Osteocyte (in vitro differentiated cells): ENCODE results near the gene THBS2. TPM values are rescaled to one million over a fixed set of nuclear protein-coding genes. Genes with fewer than 3 reads are reported as not detected.

Source experiments
- DNase-seq: peaks from one replicate; pipeline ENCODE4 v3.0.0; 2021; ENCODE audit warnings: mixed read lengths; ENCODE audit not compliant: unreplicated experiment; ENCODE audit errors: extremely low spot score
- H3K27ac Mint-ChIP-seq: one replicate; pipeline ENCODE4 v1.8.0; 2021; ENCODE audit warnings: mild to moderate bottlenecking, mixed read lengths; ENCODE audit not compliant: unreplicated experiment
- H3K27me3 Mint-ChIP-seq: one replicate; pipeline ENCODE4 v1.8.0; 2021; ENCODE audit warnings: mixed read lengths; ENCODE audit not compliant: unreplicated experiment
- H3K36me3 Mint-ChIP-seq: one replicate; pipeline ENCODE4 v1.8.0; 2021; ENCODE audit warnings: mixed read lengths; ENCODE audit not compliant: unreplicated experiment
- H3K4me1 Mint-ChIP-seq: one replicate; pipeline ENCODE4 v1.8.0; 2021; ENCODE audit warnings: mixed read lengths; ENCODE audit not compliant: unreplicated experiment
- H3K4me3 Mint-ChIP-seq: one replicate; pipeline ENCODE4 v1.8.0; 2021; ENCODE audit warnings: mild to moderate bottlenecking, moderate library complexity, mixed read lengths; ENCODE audit not compliant: unreplicated experiment
- H3K9me3 Mint-ChIP-seq: one replicate; pipeline ENCODE4 v1.8.0; 2021; ENCODE audit warnings: mixed read lengths; ENCODE audit not compliant: unreplicated experiment
- total RNA-seq: library from RNA; stranded (reverse); gene quantifications from 2 replicates; pipeline ENCODE4 v1.2.1, GENCODE V29; 2021
- TF ChIP-seq, protein P1 (sequence below): fragments of 200-600 bp; sonication (generic); IDR thresholded peaks from 2 replicates; pipeline ENCODE4 v1.5.0; 2021; ENCODE audit warnings: antibody characterized with exemption, mild to moderate bottlenecking, moderate library complexity

The THBS2 gene
- total RNA-seq, 1 donor from 2014 or later: 650 TPM

DNA sequence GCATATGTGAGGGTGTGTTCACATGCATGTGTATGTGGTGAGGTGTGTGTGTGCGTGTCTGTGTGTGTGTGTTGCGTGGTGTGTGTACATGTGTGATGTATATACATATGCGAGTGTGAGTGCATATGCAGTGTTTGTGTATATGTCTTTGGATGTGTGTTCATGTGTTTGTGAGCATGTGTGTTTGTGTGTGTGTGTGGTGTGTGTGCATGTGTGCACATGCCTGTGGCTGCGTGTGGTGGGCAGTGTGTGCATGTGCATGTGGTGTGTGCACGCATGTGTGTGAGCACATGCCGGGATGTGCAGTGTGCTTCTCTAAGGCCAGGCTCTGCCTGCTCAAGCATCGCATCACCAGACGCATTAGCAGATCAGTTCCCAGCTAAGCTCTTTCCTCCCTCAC lies 5.7 kb downstream of the THBS2 start:
- H3K27me3 Mint-ChIP-seq: no peaks in the 10 kb centered on the region
- TF ChIP-seq, protein P1, sequence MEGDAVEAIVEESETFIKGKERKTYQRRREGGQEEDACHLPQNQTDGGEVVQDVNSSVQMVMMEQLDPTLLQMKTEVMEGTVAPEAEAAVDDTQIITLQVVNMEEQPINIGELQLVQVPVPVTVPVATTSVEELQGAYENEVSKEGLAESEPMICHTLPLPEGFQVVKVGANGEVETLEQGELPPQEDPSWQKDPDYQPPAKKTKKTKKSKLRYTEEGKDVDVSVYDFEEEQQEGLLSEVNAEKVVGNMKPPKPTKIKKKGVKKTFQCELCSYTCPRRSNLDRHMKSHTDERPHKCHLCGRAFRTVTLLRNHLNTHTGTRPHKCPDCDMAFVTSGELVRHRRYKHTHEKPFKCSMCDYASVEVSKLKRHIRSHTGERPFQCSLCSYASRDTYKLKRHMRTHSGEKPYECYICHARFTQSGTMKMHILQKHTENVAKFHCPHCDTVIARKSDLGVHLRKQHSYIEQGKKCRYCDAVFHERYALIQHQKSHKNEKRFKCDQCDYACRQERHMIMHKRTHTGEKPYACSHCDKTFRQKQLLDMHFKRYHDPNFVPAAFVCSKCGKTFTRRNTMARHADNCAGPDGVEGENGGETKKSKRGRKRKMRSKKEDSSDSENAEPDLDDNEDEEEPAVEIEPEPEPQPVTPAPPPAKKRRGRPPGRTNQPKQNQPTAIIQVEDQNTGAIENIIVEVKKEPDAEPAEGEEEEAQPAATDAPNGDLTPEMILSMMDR: no peak
- no peak overlapping the region for H3K27ac Mint-ChIP-seq
- peaks cover 67% of the 10 kb centered on the region for H3K36me3 Mint-ChIP-seq
- H3K4me3 Mint-ChIP-seq: no peak overlapping the region
- no peaks in the 10 kb centered on the region for H3K9me3 Mint-ChIP-seq
- peaks cover 52% of the 10 kb centered on the region for H3K4me1 Mint-ChIP-seq
- no peak for DNase-seq

DNA sequence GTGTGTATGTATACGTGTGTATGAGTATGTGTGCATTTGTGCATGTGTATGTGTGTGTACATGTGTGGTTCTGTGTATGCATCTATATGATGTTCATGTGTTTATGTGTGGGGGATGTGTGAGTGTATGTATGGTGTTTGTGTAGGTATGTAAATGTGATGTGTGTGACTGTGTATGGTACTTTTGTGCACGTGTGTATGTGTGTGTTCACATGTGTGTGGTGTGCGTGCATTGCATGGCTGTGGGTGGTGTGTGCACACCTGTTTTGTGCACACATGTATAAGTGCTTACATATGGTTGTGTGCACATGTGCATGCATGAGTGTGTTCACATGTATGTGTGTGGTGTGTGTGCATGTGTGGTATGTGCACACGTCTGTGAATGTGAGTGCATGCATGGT lies 6.2 kb downstream of the THBS2 start:
- H3K4me1 Mint-ChIP-seq: peaks cover 48% of the 10 kb centered on the region
- no peaks in the 10 kb centered on the region for H3K9me3 Mint-ChIP-seq
- H3K4me3 Mint-ChIP-seq: peak overlapping the region; percentile 0
- DNase-seq: no peak
- peaks cover 67% of the 10 kb centered on the region for H3K36me3 Mint-ChIP-seq
- TF ChIP-seq, protein P1: no peak
- H3K27ac Mint-ChIP-seq: no peak overlapping the region
- H3K27me3 Mint-ChIP-seq: no peaks in the 10 kb centered on the region

DNA sequence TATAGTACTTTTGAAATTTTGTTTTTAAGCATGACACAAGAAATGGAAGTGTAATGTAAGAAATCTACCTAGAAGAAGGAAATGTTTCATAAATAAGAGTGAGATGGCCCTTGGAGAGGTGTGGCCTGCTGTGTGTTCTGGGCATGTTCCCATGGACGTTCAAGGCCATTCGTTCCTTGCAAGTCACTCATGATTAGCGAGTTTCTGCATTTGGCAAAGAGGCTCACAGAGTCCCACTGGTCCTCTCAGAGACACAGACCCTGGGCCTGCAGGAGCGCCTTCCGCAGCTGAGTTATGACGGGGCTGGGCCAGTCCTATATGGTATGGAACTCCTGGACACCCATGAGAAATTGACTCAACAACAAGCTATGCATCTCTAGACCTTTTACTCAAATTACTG lies 7.2 kb downstream of the THBS2 start:
- Mint-ChIP-seq H3K4me1 (peaks cover 40% of the 10 kb centered on the region), H3K36me3 (peaks cover 62% of the 10 kb centered on the region), H3K4me3 (no peak overlapping the region), H3K27me3 (no peaks in the 10 kb centered on the region), H3K27ac (no peak overlapping the region), H3K9me3 (no peaks in the 10 kb centered on the region)
- no peak for DNase-seq
- TF ChIP-seq, protein P1: no peak

DNA sequence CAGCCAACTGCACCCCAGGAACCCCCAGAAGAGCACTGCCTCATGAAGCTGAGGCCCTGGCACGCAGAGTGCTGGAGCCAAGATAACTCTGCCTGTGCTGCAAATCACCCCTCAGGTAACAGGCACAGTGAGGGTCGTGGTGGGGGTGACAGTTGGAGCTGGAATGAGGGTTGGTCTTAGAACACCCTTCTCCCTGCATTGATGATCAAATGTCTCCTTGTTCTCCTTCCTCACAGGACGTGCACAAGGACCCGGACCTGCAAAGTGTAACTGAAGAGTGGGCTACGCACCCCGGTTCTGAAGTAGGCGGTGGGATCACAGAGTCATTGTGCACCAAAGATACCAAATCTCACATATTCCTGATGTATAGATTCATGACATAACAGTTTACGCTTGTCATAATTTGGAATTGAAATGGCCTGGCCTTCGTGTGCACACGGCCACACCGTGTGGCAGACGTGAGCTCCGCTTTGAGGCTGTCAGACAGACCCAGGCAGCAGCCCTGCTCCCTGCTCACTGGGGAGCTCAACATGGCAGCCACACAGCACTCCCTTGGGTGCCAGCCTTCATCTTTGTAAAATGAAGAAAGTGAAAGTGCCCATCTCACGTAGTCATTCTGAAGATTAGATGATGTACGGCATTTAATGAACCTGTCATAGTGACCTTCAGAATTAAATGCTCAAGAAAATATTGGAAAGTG lies 8.8 kb downstream of the THBS2 start:
- TF ChIP-seq, protein P1: no peak
- Mint-ChIP-seq H3K36me3 (peaks cover 61% of the 10 kb centered on the region), H3K4me3 (no peak overlapping the region), H3K9me3 (no peaks in the 10 kb centered on the region), H3K4me1 (peaks cover 27% of the 10 kb centered on the region), H3K27ac (peak overlapping the region; percentile 23), H3K27me3 (no peaks in the 10 kb centered on the region)
- no peak for DNase-seq

DNA sequence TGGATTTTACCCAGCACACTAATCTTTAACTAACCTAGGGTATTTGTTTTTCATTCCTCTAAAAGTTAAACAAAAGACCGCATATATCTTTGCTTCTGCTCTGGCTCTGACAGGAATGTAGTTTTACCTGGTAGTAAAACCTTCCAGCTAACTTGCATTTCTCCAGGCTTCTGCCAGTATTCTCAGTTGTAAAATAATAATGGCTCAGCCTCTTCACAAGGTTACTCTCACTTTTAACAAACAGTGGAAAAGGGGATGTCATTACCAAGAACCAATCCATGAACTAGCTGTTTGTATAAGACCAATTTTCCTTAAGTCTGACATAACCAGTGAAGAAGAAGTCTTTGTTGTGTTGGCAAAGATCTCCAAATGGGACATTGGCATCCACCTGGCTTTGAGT lies 10.0 kb downstream of the THBS2 start:
- no peak for DNase-seq
- no peak overlapping the region for H3K27ac Mint-ChIP-seq

More for the DNA sequence above, 10.0 kb downstream of the THBS2 start:
- no peak overlapping the region for H3K4me3 Mint-ChIP-seq
- peaks cover 16% of the 10 kb centered on the region for H3K4me1 Mint-ChIP-seq
- no peaks in the 10 kb centered on the region for H3K27me3 Mint-ChIP-seq
- peaks cover 59% of the 10 kb centered on the region for H3K36me3 Mint-ChIP-seq
- no peaks in the 10 kb centered on the region for H3K9me3 Mint-ChIP-seq
- TF ChIP-seq, protein P1: no peak
